ENCODE results near the gene SCT.

DNA sequence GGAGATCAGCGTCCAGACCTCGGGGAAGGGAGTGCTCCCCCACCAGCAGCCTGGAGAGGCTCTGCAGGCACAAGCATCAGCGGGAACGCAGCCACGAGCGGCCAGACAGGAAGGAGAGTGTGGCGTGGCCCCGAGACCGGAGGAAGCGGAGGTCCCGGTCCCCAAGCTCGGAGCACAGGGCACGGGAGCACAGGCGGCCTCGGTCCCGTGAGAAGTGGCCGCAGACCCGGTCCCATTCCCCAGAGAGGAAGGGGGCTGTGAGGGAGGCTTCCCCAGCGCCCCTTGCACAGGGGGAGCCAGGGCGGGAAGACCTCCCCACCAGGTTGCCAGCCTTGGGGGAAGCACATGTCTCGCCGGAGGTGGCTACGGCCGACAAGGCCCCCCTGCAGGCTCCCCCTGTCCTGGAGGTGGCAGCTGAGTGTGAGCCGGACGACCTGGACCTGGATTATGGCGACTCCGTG, 18.2 kb downstream of the SCT start:
- TF ChIP-seq, protein P1, sequence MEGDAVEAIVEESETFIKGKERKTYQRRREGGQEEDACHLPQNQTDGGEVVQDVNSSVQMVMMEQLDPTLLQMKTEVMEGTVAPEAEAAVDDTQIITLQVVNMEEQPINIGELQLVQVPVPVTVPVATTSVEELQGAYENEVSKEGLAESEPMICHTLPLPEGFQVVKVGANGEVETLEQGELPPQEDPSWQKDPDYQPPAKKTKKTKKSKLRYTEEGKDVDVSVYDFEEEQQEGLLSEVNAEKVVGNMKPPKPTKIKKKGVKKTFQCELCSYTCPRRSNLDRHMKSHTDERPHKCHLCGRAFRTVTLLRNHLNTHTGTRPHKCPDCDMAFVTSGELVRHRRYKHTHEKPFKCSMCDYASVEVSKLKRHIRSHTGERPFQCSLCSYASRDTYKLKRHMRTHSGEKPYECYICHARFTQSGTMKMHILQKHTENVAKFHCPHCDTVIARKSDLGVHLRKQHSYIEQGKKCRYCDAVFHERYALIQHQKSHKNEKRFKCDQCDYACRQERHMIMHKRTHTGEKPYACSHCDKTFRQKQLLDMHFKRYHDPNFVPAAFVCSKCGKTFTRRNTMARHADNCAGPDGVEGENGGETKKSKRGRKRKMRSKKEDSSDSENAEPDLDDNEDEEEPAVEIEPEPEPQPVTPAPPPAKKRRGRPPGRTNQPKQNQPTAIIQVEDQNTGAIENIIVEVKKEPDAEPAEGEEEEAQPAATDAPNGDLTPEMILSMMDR (conservative IDR thresholded peaks at IDR 0.05; ENCODE audit: low read depth in 2 of 2): no peak
- TF ChIP-seq STAT1 (IDR thresholded peaks at IDR 0.05; ENCODE audit: unreplicated experiment) (no peak), EZH2 (IDR thresholded peaks at IDR 0.05; ENCODE audit: low read depth, unreplicated experiment) (no peak), JUNB (IDR thresholded peaks at IDR 0.05; ENCODE audit: unreplicated experiment) (no peak), ZNF331 (CRISPR knock-in tag; IDR thresholded peaks at IDR 0.05; ENCODE audit: low read depth) (no peak)
- TF ChIP-seq, protein P2, sequence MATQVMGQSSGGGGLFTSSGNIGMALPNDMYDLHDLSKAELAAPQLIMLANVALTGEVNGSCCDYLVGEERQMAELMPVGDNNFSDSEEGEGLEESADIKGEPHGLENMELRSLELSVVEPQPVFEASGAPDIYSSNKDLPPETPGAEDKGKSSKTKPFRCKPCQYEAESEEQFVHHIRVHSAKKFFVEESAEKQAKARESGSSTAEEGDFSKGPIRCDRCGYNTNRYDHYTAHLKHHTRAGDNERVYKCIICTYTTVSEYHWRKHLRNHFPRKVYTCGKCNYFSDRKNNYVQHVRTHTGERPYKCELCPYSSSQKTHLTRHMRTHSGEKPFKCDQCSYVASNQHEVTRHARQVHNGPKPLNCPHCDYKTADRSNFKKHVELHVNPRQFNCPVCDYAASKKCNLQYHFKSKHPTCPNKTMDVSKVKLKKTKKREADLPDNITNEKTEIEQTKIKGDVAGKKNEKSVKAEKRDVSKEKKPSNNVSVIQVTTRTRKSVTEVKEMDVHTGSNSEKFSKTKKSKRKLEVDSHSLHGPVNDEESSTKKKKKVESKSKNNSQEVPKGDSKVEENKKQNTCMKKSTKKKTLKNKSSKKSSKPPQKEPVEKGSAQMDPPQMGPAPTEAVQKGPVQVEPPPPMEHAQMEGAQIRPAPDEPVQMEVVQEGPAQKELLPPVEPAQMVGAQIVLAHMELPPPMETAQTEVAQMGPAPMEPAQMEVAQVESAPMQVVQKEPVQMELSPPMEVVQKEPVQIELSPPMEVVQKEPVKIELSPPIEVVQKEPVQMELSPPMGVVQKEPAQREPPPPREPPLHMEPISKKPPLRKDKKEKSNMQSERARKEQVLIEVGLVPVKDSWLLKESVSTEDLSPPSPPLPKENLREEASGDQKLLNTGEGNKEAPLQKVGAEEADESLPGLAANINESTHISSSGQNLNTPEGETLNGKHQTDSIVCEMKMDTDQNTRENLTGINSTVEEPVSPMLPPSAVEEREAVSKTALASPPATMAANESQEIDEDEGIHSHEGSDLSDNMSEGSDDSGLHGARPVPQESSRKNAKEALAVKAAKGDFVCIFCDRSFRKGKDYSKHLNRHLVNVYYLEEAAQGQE (IDR thresholded peaks at IDR 0.05; ENCODE audit: unreplicated experiment): no peak

Data from GM23338 (cell line).